ENCODE data around the gene MAK.
"Not testable (repeated sequence)": the region's sequence is repeated elsewhere in the genome, so short reads cannot be mapped to it uniquely, and the experiment has no call there.

MAK gene

DNA sequence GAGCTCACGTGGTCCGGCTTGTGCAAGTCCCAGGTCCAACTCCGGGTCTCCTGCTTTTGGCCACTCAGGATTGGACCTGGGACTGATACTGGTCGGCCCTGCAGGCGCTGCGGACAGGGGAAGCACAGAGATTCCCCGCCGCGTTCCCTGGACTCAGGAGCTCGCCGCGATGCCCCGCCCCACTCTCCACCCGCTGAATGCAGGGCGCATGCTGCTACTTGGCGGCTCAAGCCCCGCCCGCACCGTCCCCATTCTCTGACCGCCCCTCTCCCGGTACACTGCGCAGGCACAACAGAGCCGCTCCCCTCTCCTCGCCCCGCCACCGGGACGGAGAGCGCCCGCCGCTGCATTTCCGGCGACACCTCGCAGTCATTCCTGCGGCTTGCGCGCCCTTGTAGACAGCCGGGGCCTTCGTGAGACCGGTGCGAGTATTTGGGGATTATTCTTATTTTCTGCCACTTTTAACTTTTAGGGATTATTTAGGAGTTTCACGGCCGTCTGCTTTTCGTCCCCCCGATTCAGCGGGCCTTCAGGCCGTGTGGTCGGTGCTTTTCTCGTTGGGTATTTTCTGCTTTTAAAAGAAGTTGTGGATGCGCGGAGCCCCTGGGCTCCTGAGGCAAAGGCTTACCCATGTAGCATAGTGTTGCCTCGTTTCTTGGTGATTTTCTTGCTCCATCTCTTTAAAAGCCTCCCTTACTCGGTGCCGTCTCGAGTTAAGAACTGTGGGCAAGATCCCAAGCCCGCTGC lies 115.3 kb downstream of the MAK start, which contains the start of gene TMEM14C:
Gene TMEM14C, plus strand, starts transcription at position 251 of the 747 bp plus-strand sequence. CDS start 1,544 bp downstream, outside the sequence.
- DNase-seq = peak; percentile 95

DNA sequence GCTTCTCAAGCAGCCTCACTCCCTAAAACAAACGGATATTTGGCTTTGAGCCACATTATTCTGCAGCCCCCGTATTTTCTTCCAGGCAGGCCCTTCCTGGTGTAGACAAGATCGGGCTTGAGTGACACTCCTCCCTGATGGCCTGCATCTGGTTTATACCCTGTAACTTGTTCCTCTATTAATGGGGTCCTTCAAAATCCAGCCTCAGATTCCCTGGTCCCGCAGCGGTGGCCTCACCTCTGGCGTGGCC lies 115.8 kb downstream of the MAK start:
- DNase-seq = no peak

DNA sequence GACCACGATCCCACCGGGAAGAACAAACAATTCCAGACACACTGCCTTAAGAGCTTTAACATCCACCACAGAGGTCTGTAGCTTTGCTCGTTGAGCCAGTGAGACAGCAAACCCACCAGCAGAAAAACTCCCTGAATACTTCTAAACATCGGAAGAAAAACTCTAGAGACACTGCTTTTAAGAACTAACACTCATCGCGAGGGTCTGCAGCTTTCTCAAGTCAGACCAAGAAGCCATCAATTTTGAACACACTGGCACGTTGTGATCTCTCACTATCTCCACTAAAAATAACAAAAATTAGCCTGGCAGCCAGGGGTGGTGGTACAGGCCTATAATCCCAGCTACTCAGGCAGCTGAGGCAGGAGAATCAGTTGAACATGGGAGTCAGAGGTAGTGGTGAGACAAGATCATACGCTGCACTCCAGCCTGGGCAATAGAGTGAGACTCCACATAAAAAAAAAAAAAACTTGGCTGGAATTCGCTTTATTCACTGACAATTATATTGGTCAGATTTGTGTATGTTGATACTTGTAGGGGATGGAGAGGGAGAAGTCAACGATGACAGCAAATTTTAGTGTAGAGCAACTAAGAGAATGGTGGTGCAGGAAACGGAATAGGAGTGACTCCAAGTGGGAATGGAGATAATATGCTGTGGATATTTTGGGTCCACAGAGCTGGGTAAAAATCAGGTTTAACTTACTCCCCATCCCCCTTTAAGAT lies 116.3 kb downstream of the MAK start:
- DNase-seq = no peak

DNA sequence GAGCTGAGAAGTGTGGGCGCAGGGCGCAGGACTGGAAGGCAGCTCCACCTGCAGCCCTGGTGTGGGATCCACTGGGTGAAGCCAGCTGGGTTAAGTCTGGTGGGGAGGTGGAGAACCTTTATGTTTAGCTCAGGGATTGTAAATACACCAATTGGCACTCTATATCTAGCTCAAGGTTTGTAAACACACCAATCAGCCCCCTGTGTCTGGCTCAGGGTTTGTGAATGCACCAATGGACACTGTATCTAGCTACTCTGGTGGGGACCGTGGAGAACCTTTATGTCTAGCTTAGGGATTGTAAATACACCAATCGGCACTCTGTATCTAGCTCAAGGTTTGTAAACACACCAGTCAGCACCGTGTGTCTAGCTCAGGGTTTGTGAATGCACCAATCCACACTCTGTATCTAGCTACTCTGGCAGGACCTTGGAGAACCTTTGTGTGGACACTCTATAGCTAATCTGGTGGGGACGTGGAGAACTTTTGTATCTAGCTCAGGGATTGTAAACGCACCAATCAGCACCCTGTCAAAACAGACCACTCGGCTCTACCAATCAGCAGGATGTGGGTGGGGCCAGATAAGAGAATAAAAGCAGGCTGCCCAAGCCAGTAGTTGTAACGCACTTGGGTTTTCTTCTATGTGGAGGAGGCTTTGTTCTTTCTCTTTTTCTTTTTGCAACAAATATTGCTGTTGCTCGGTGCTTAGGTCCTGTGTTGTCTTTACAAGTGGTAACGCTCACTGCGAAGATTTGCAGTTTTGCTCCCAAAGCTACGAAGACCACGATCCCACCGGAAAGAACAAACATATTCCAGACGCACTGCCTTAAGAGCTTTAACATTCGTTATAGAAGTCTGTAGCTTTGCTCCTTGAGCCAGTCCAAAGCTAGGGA lies 117.1 kb downstream of the MAK start:
- DNase-seq = not testable (repeated sequence)

GRCh38 chr6:10720265-10720959 lies 117.9 kb downstream of the MAK start:
- no peak for DNase-seq

- no peak for DNase-seq
These were observed 118.4 kb downstream of the MAK start for GRCh38 chr6:10719964-10720264.

GRCh38 chr6:10719296-10719963 lies 118.9 kb downstream of the MAK start:
- DNase-seq = no peak

DNA sequence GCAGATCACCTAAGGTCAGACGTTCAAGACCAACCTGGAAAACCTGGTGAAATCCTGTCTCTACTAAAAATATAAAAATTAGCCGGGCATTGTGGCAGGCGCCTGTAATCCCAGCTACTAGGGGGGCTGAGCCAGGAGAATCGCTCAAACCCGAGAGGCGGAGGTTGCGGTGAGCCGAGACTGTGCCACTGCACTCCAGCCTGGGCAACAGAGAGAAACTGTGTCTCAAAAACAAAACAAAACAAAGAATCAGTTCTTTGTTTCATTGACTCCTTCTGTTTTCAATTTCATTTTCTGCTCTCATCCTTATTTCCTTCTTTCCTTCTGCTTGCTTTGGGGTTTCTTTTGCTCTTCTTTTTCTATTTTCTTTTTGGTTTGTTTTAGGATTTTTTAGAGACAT lies 124.4 kb downstream of the MAK start:
- DNase-seq = no peak

Data from midbrain (tissue), 1 donor.